Cardiac fibroblast (primary cell): ENCODE measurements around the gene COL16A1.

Experiments
- DNase-seq, 2 donors: peaks; one replicate each; pipeline versions ENCODE4 v3.0.0 to v3.0.0-alpha.2; 2010; ENCODE audit warnings: low read depth in 2 of 2
- H3K4me3 ChIP-seq, 2 donors: replicated peaks in 1 of 2; 1 replicate in 1 of 2; 2 replicates in 1 of 2; pipeline ENCODE4 v1.5.1; 2011; ENCODE audit warnings: low read depth in 2 of 2, low read length in 2 of 2, mild to moderate bottlenecking in 2 of 2, moderate library complexity in 1 of 2
- CTCF ChIP-seq: IDR thresholded peaks from one replicate; pipeline ENCODE4 v1.5.1; 2011; ENCODE audit warnings: low read depth, mild to moderate bottlenecking, low read length, inconsistent platforms

Gene COL16A1

DNA sequence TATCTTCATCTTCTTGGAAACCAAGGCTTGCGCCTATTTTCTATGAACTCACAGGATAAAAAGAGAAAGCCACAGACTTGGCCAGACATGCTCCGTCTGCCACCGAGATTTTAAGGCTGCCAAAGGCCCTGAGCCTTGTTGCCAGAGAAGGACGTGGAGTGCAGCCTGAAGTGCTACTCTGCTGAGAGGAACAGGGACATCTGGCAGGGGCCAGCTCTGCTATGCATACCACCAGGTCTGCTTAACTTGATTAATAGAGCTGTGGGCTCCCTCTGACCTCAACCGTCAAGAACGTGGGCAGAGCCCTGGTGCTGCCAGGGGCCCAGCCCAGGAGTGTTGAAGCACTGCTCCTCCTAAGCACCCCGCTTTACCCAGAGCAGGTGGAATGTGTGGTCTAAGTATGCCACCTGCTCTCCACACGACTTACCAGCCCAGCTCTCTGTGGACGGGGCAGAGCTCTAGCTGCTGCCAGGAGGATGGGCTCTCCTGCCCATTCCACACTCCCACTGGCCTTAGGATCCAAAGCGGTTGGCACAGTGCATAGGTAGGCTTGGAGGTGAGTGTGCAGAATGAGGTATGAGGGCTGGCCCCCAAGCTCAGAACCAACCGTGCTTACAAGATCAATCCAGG lies 75.8 kb downstream of the COL16A1 start:
- H3K4me3 ChIP-seq, result no peak overlapping the region
- TF ChIP-seq CTCF, result no peak
- DNase-seq, result peak in 1 of 2 donors; percentile 47

DNA sequence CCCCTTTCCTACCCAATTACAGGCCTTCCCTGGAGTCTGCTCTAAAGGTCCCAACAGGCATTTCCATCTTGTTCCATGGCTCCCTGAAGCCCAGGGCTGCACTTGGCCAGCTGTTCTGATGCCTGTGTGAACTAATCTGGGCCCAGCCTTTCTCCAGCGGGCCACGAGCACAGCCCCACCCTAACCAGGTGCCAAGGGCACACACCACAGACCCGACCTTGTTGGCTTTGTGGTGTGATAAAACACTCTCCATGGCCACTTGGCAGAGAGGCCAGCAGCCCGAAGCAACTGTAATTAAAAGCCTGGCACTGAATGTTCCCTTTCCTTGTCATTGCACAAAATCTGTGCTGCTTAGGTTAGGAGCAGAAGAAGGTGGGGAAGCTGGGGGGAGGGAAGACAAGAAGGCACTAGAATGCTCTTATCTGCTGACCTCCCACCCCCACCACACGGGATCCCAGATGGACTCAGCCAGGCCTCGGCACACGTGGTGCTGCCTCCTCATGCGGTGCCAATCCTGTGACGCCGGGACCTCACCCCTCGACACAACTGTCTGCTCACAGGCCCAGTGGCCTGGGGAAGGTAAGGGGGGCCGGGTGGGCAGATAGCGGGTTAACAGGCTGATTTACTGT lies 76.4 kb downstream of the COL16A1 start:
- H3K4me3 ChIP-seq, result no peak overlapping the region
- peak in 1 of 2 donors; percentile 46 for DNase-seq

GRCh38 chr1:31626223-31627207 lies 77.3 kb downstream of the COL16A1 start:
- DNase-seq, result peak; percentile 29 to 37
- TF ChIP-seq CTCF, result no peak

More for the DNA sequence above, 76.4 kb downstream of the COL16A1 start:
- TF ChIP-seq CTCF, result no peak

GRCh38 chr1:31625561-31626222 lies 78.1 kb downstream of the COL16A1 start:
- DNase-seq, result peak; percentile 35 to 60

More at GRCh38 chr1:31626223-31627207, 77.3 kb downstream of the COL16A1 start:
- no peak overlapping the region for H3K4me3 ChIP-seq

DNA sequence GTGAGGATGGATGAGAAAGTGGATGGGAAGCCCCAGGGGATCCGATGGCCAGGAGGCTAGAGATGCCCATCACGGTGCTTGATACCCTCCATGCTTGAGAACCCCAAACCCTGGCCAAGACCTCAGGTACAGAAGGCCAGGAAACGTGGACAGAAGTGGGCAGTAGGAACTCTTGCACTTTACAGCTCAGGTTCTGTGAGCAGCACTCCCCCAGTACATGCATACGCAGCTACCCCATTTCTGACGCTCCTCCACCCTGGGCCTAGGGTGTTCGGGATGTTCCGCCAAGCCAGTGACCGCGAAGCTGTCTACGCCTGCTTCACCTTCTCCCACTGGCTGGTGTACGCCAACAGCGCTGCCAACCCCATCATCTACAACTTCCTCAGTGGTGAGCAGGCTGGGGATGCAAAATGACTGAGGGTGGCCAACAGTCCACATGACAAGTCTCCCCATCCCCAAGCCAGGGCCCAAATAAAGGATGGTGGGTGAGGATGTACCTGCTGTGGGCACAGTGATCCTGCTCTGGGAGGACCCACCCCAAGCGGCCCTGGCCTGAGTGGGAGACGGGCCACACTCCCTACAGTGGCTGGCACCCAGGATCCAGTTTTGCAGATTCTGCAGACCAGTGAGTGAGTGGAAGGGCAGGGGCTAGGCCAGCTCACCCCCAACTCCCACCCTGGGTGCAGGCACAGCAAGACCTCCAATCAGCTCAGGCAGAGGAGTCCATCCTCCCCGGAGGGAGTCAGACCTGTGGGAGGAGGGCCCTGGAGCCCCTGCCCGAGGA lies 78.9 kb downstream of the COL16A1 start:
- H3K4me3 ChIP-seq, result no peak overlapping the region
- DNase-seq, result no peak
- TF ChIP-seq CTCF, result no peak

More at GRCh38 chr1:31625561-31626222, 78.1 kb downstream of the COL16A1 start:
- H3K4me3 ChIP-seq, result no peak overlapping the region
- TF ChIP-seq CTCF, result no peak
